Muscle of back (tissue), 11 donors: ENCODE data around the gene POLR3F. TPM values are rescaled to one million over a fixed set of nuclear protein-coding genes. Genes with fewer than 3 reads are reported as not detected.
"Not testable (repeated sequence)": the region's sequence is repeated elsewhere in the genome, so short reads cannot be mapped to it uniquely, and the experiment has no call there.

ENCODE experiments used
- DNase-seq, 3 donors: peaks; one replicate each; pipeline versions ENCODE4 v3.0.0 to v3.0.0-alpha.2; 2013
- polyA plus RNA-seq, 10 donors: library from polyadenylated mRNA; unstranded; fragments of 120-200 nt; gene quantifications; one replicate each; pipeline ENCODE4 v1.2.1, GENCODE V29; 2013; ENCODE audit not compliant: insufficient read length in 10 of 10

Gene POLR3F
- polyA plus RNA-seq, 10 donors: 10.9 to 16.1 (median 13.3) TPM

- DNase-seq: not testable (repeated sequence)
Observed at GRCh38 chr20:18501672-18502071, 34.5 kb downstream of the POLR3F start.

- peak in 1 of 3 donors; percentile 11 for DNase-seq
Observed at GRCh38 chr20:18504479-18505060, 37.4 kb downstream of the POLR3F start.

- DNase-seq: peak in 1 of 3 donors; percentile 3
Observed at GRCh38 chr20:18506744-18507143, 39.6 kb downstream of the POLR3F start.

- peak; percentile 97 to 99 (median 97) for DNase-seq
Observed at GRCh38 chr20:18507218-18508191, 40.3 kb downstream of the POLR3F start, which contains the start of gene SEC23B. Gene SEC23B, plus strand, starts transcription at chr20:18507940. Its CDS starts 2,896 bp downstream, at chr20:18510836.

- DNase-seq: no peak
Observed at GRCh38 chr20:18511571-18511970, 44.4 kb downstream of the POLR3F start.

- no peak for DNase-seq
Observed at GRCh38 chr20:18513208-18513607, 46.0 kb downstream of the POLR3F start.

- DNase-seq: no peak
Observed at GRCh38 chr20:18514127-18514526, 46.9 kb downstream of the POLR3F start.

- DNase-seq: no peak
Observed at GRCh38 chr20:18515973-18516372, 48.8 kb downstream of the POLR3F start.

GRCh38 chr20:18522066-18522465, 54.9 kb downstream of the POLR3F start:
- not testable (repeated sequence) for DNase-seq

- no peak for DNase-seq
Observed at GRCh38 chr20:18523066-18523465, 55.9 kb downstream of the POLR3F start.

- peak in 1 of 3 donors; percentile 7 for DNase-seq
Observed at GRCh38 chr20:18524646-18525045, 57.5 kb downstream of the POLR3F start.

- not testable (repeated sequence) for DNase-seq
Observed at GRCh38 chr20:18526761-18527160, 59.6 kb downstream of the POLR3F start.

GRCh38 chr20:18527339-18527738, 60.1 kb downstream of the POLR3F start:
- DNase-seq: no peak

GRCh38 chr20:18527836-18528235, 60.6 kb downstream of the POLR3F start:
- DNase-seq: no peak

GRCh38 chr20:18529041-18529440, 61.9 kb downstream of the POLR3F start:
- no peak for DNase-seq

- no peak for DNase-seq
Observed at GRCh38 chr20:18532626-18533025, 65.4 kb downstream of the POLR3F start.

GRCh38 chr20:18533491-18533890, 66.3 kb downstream of the POLR3F start:
- DNase-seq: no peak

- DNase-seq: no peak
Observed at GRCh38 chr20:18533978-18534644, 66.9 kb downstream of the POLR3F start.
